Common myeloid progenitor, CD34-positive (primary cell): ENCODE measurements around the gene CHST2.

ENCODE experiments used
- CTCF ChIA-PET: fragments of 350-600 bp; sonication (Branson Sonifier 250); formaldehyde crosslinking; loops from one replicate; lab custom pipeline; 2021; ENCODE audit warnings: antibody characterized with exemption; lab: Charles Lee
- POLR2A ChIA-PET: fragments of 350-600 bp; sonication (Branson Sonifier 250); formaldehyde crosslinking; loops from one replicate; lab custom pipeline; 2021; ENCODE audit warnings: antibody characterized with exemption; lab: Charles Lee
- DNase-seq, 3 donors: peaks; one replicate each; pipeline versions ENCODE4 v3.0.0 to v3.0.0-alpha.2; 2013
- H3K27ac ChIP-seq, 2 experiments: 1 replicate in 1 of 2; 2 replicates in 1 of 2; pipeline ENCODE4 v1.7.0; 2013; ENCODE audit warnings: inconsistent platforms in 2 of 2, low read length in 2 of 2, mild to moderate bottlenecking in 2 of 2, low read depth in 1 of 2, moderate library complexity in 1 of 2; ENCODE audit not compliant: severe bottlenecking in 2 of 2, insufficient read depth in 1 of 2, poor library complexity in 1 of 2
- H3K27me3 ChIP-seq, 5 experiments: replicated peaks in 2 of 5; 1 replicate in 3 of 5; 2 replicates in 2 of 5; pipeline versions ENCODE4 v1.6.1 to v1.7.0; 2013; ENCODE audit warnings: low read length in 4 of 5, mild to moderate bottlenecking in 2 of 5, moderate library complexity in 2 of 5, inconsistent platforms in 1 of 5; ENCODE audit not compliant: insufficient read depth in 5 of 5, control insufficient read depth in 4 of 5
- H3K36me3 ChIP-seq, 4 experiments: 1 replicate in 2 of 4; 2 replicates in 2 of 4; pipeline versions ENCODE4 v1.6.1 to v1.7.0; 2013; ENCODE audit warnings: low read length in 3 of 4, control low read depth in 1 of 4, mild to moderate bottlenecking in 1 of 4; ENCODE audit not compliant: control insufficient read depth in 4 of 4, insufficient read depth in 4 of 4
- H3K4me1 ChIP-seq, 4 experiments: 1 replicate in 3 of 4; 2 replicates in 1 of 4; pipeline versions ENCODE4 v1.6.1 to v1.7.1; 2013; ENCODE audit warnings: low read length in 3 of 4, mild to moderate bottlenecking in 3 of 4, control low read depth in 1 of 4, inconsistent platforms in 1 of 4, moderate library complexity in 1 of 4; ENCODE audit not compliant: control insufficient read depth in 4 of 4, insufficient read depth in 4 of 4; ENCODE audit errors: control extremely low read depth in 1 of 4
- H3K4me3 ChIP-seq, 7 experiments: 1 replicate in 4 of 7; 2 replicates in 3 of 7; pipeline versions ENCODE4 v1.5.1 to v1.7.0; 2013; ENCODE audit warnings: mild to moderate bottlenecking in 7 of 7, low read length in 6 of 7, moderate library complexity in 6 of 7, inconsistent platforms in 2 of 7, low read depth in 2 of 7, control low read depth in 1 of 7; ENCODE audit not compliant: insufficient read depth in 4 of 7, control insufficient read depth in 1 of 7; ENCODE audit errors: extremely low read depth in 1 of 7
- H3K9me3 ChIP-seq, 5 experiments: 1 replicate in 4 of 5; 2 replicates in 1 of 5; pipeline versions ENCODE4 v1.6.1 to v1.7.1; 2013; ENCODE audit warnings: low read length in 4 of 5, mild to moderate bottlenecking in 2 of 5, inconsistent platforms in 1 of 5, low read depth in 1 of 5, moderate library complexity in 1 of 5; ENCODE audit not compliant: control insufficient read depth in 4 of 5, insufficient read depth in 2 of 5; ENCODE audit errors: control extremely low read depth in 1 of 5
- WGBS: methylation state at CpG from one replicate; pipeline ENCODE4 v1.1.5; 2013; ENCODE audit not compliant: insufficient coverage; 5-methylcytosine and 5-hydroxymethylcytosine counted together

Gene CHST2

GRCh38 chr3:143078883-143079282 lies 40.7 kb upstream of the CHST2 start:
- peaks cover 0 to 10% (median 0%) of the 10 kb centered on the region in 4 experiments for H3K4me1 ChIP-seq
- no peaks in the 10 kb centered on the region for H3K27me3 ChIP-seq
- 98% methylated on average over 4 of the region's 4 CpGs for WGBS
- no peak overlapping the region for H3K27ac ChIP-seq
- no peak overlapping the region for H3K4me3 ChIP-seq
- DNase-seq, result no peak
- POLR2A ChIA-PET, result no interaction called here
- CTCF ChIA-PET, result no interaction called here
- no peaks in the 10 kb centered on the region for H3K36me3 ChIP-seq
- H3K9me3 ChIP-seq, result peaks cover 0 to 2% (median 0%) of the 10 kb centered on the region in 5 experiments

- Histone ChIP-seq H3K4me3 (no peak overlapping the region), H3K4me1 (peaks cover 0 to 14% (median 2%) of the 10 kb centered on the region in 4 experiments), H3K36me3 (no peaks in the 10 kb centered on the region), H3K27me3 (no peaks in the 10 kb centered on the region), H3K9me3 (peaks cover 0 to 2% (median 0%) of the 10 kb centered on the region in 5 experiments), H3K27ac (no peak overlapping the region)
- 97% methylated on average over 4 of the region's 5 CpGs for WGBS
- ChIA-PET CTCF (no interaction called here), POLR2A (no interaction called here)
- no peak for DNase-seq
These were observed 39.4 kb upstream of the CHST2 start for GRCh38 chr3:143080196-143080595.

GRCh38 chr3:143081365-143081764 lies 38.2 kb upstream of the CHST2 start:
- WGBS, result no CpG with 5 or more reads among the region's 1 CpG
- ChIA-PET POLR2A (no interaction called here), CTCF (interaction anchor here (0.7 kb wide), 1 partner anchor 15 kb away, joined by 3 read pairs; no protein-coding TSS in a partner anchor)
- DNase-seq, result no peak
- H3K27ac ChIP-seq, result no peak overlapping the region
- no peaks in the 10 kb centered on the region for H3K36me3 ChIP-seq
- H3K27me3 ChIP-seq, result no peaks in the 10 kb centered on the region
- H3K4me3 ChIP-seq, result no peak overlapping the region
- peaks cover 0 to 2% (median 0%) of the 10 kb centered on the region in 5 experiments for H3K9me3 ChIP-seq
- peaks cover 0 to 14% (median 3%) of the 10 kb centered on the region in 4 experiments for H3K4me1 ChIP-seq

- Histone ChIP-seq H3K27me3 (no peaks in the 10 kb centered on the region), H3K4me3 (no peak overlapping the region), H3K27ac (no peak overlapping the region), H3K4me1 (peaks cover 0 to 14% (median 3%) of the 10 kb centered on the region in 4 experiments), H3K36me3 (no peaks in the 10 kb centered on the region), H3K9me3 (peaks cover 0 to 2% (median 0%) of the 10 kb centered on the region in 5 experiments)
- CTCF ChIA-PET, result interaction anchor here (0.7 kb wide), 1 partner anchor 15 kb away, joined by 3 read pairs; no protein-coding TSS in a partner anchor
- POLR2A ChIA-PET, result no interaction called here
- DNase-seq, result peak in 2 of 3 donors; percentile 21 to 25
- WGBS, result 91% methylated on average over 15 of the region's 19 CpGs
These were observed 37.5 kb upstream of the CHST2 start for GRCh38 chr3:143081844-143082778.

- POLR2A ChIA-PET, result no interaction called here
- H3K4me3 ChIP-seq, result no peak overlapping the region
These were observed 35.8 kb upstream of the CHST2 start for GRCh38 chr3:143083781-143084180.

GRCh38 chr3:143084856-143085731 lies 34.5 kb upstream of the CHST2 start:
- Histone ChIP-seq H3K36me3 (no peaks in the 10 kb centered on the region), H3K27ac (peak overlapping the region in 1 of 2 experiments; percentile 60), H3K9me3 (peaks cover 0 to 2% (median 0%) of the 10 kb centered on the region in 5 experiments), H3K4me1 (peaks cover 0 to 14% (median 3%) of the 10 kb centered on the region in 4 experiments), H3K27me3 (no peaks in the 10 kb centered on the region), H3K4me3 (no peak overlapping the region)
- CTCF ChIA-PET, result interaction anchor here (0.7 kb wide), 1 partner anchor 567 kb away, joined by 3 read pairs; no protein-coding TSS in a partner anchor
- WGBS, result 93% methylated on average over 11 of the region's 17 CpGs
- POLR2A ChIA-PET, result no interaction called here
- DNase-seq, result peak; percentile 75 to 92 (median 84)

More at GRCh38 chr3:143083781-143084180, 35.8 kb upstream of the CHST2 start:
- Histone ChIP-seq H3K27ac (no peak overlapping the region), H3K9me3 (peaks cover 0 to 2% (median 0%) of the 10 kb centered on the region in 5 experiments), H3K36me3 (no peaks in the 10 kb centered on the region), H3K4me1 (peaks cover 0 to 14% (median 3%) of the 10 kb centered on the region in 4 experiments), H3K27me3 (no peaks in the 10 kb centered on the region)
- CTCF ChIA-PET, result interaction anchor here (0.9 kb wide), 1 partner anchor 14 kb away, joined by 3 read pairs; no protein-coding TSS in a partner anchor
- WGBS, result no CpG with 5 or more reads among the region's 3 CpGs
- peak in 2 of 3 donors; percentile 3 to 6 for DNase-seq
